ENCODE measurements around the gene FNBP1.

Gene FNBP1

GRCh38 chr9:130072515-130073235, 29.7 kb upstream of the FNBP1 start:
- DNase-seq (ENCODE audit: low read depth), result no peak
- TF ChIP-seq CTCF (conservative IDR thresholded peaks at IDR 0.05; ENCODE audit: low read depth, low read length), result no peak
- no peak overlapping the region for H3K4me3 ChIP-seq (ENCODE audit: low read length)

GRCh38 chr9:130069048-130069447, 26.1 kb upstream of the FNBP1 start:
- DNase-seq (ENCODE audit: low read depth), result no peak
- no peak overlapping the region for H3K4me3 ChIP-seq (ENCODE audit: low read length)
- no peak for TF ChIP-seq CTCF (conservative IDR thresholded peaks at IDR 0.05; ENCODE audit: low read depth, low read length)

- no peak overlapping the region for H3K4me3 ChIP-seq (ENCODE audit: low read length)
- no peak for DNase-seq (ENCODE audit: low read depth)
- no peak for TF ChIP-seq CTCF (conservative IDR thresholded peaks at IDR 0.05; ENCODE audit: low read depth, low read length)
These were observed 21.6 kb upstream of the FNBP1 start for GRCh38 chr9:130064621-130065020.

- DNase-seq (ENCODE audit: low read depth), result no peak
- TF ChIP-seq CTCF (conservative IDR thresholded peaks at IDR 0.05; ENCODE audit: low read depth, low read length), result no peak
- no peak overlapping the region for H3K4me3 ChIP-seq (ENCODE audit: low read length)
These were observed 19.8 kb upstream of the FNBP1 start for GRCh38 chr9:130062750-130063149.

- TF ChIP-seq CTCF (conservative IDR thresholded peaks at IDR 0.05; ENCODE audit: low read depth, low read length), result no peak
- H3K4me3 ChIP-seq (ENCODE audit: low read length), result no peak overlapping the region
- no peak for DNase-seq (ENCODE audit: low read depth)
These were observed 17.3 kb upstream of the FNBP1 start for GRCh38 chr9:130060296-130060695.

GRCh38 chr9:130058887-130059286, 15.9 kb upstream of the FNBP1 start:
- DNase-seq (ENCODE audit: low read depth), result no peak
- TF ChIP-seq CTCF (conservative IDR thresholded peaks at IDR 0.05; ENCODE audit: low read depth, low read length), result no peak
- H3K4me3 ChIP-seq (ENCODE audit: low read length), result no peak overlapping the region

- no peak overlapping the region for H3K4me3 ChIP-seq (ENCODE audit: low read length)
- no peak for DNase-seq (ENCODE audit: low read depth)
- TF ChIP-seq CTCF (conservative IDR thresholded peaks at IDR 0.05; ENCODE audit: low read depth, low read length), result peak; percentile 31
These were observed 15.2 kb upstream of the FNBP1 start for GRCh38 chr9:130058154-130058553.
